Mucosa of rectum (tissue), 2 donors: ENCODE results near the gene ITSN1.

Experiments
- H3K27ac ChIP-seq, 2 donors: one replicate each; pipeline ENCODE4 v1.7.0; 2013; ENCODE audit warnings: inconsistent platforms in 2 of 2, low read depth in 2 of 2, low read length in 2 of 2
- H3K27me3 ChIP-seq, 2 donors: one replicate each; pipeline ENCODE4 v1.7.0; 2013; ENCODE audit warnings: low read length in 2 of 2; ENCODE audit not compliant: control insufficient read depth in 2 of 2, insufficient read depth in 2 of 2
- H3K36me3 ChIP-seq, 2 donors: one replicate each; pipeline ENCODE4 v1.7.0; 2013; ENCODE audit warnings: low read length in 2 of 2; ENCODE audit not compliant: control insufficient read depth in 2 of 2, insufficient read depth in 2 of 2
- H3K4me1 ChIP-seq, 2 donors: one replicate each; pipeline ENCODE4 v1.7.0; 2013; ENCODE audit warnings: low read length in 2 of 2, mild to moderate bottlenecking in 1 of 2; ENCODE audit not compliant: control insufficient read depth in 2 of 2, insufficient read depth in 2 of 2
- H3K4me3 ChIP-seq, 2 donors: one replicate each; pipeline ENCODE4 v1.7.0; 2013; ENCODE audit warnings: low read length in 2 of 2
- H3K9ac ChIP-seq, 2 donors: one replicate each; pipeline ENCODE4 v1.7.0; 2013; ENCODE audit warnings: low read length in 2 of 2, low read depth in 1 of 2, mild to moderate bottlenecking in 1 of 2
- H3K9me3 ChIP-seq, 2 donors: one replicate each; pipeline ENCODE4 v1.7.0; 2013; ENCODE audit warnings: low read length in 2 of 2; ENCODE audit not compliant: control insufficient read depth in 2 of 2
- donor health status: healthy.
- donor health status: Normal muscosa, but diverticular disease.

ITSN1 gene

DNA sequence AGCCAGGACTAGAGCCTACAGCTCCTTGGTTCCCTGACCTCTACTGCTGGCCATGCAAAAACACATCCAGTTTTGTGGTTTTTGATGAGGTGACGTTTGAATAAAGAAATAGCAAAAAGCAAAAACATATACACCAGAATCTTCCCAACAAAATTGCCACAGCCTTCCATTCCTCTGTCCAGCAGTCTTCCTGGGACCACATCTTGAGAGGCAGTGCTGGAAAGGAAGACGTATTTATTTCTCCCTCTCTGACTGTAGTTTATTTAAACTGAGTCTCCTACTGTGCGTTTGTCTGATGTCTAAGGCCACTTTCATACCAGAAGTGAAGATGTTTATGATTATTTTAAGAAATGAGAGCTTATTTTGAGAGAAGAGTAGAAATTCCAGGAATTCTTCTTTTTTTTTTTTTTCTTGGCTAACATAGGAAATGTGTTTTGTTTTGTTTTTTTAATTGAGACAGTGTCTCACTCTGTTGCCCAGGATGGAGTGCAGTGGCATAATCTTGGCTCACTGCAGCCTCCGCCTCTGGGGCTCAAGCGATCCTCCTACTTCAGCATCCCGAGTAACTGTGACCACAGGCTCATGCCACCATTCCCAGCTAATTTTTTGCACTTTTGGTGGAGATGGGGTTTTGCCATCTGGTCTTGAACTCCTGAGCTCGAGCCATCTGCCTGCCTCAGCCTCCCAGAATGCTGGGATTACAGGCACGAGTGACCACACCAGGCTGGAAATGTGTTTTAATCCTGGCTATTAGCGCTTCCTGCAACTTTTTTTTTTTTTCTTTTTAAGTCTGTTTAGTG, 118.5 kb downstream of the ITSN1 start:
- Histone ChIP-seq H3K9ac (no peak overlapping the region), H3K27ac (peak overlapping the region; percentile 35 to 44), H3K27me3 (no peaks in the 10 kb centered on the region), H3K9me3 (no peaks in the 10 kb centered on the region), H3K4me1 (no peaks in the 10 kb centered on the region), H3K36me3 (peaks cover 0 to 3% of the 10 kb centered on the region in 2 donors), H3K4me3 (no peak overlapping the region)

DNA sequence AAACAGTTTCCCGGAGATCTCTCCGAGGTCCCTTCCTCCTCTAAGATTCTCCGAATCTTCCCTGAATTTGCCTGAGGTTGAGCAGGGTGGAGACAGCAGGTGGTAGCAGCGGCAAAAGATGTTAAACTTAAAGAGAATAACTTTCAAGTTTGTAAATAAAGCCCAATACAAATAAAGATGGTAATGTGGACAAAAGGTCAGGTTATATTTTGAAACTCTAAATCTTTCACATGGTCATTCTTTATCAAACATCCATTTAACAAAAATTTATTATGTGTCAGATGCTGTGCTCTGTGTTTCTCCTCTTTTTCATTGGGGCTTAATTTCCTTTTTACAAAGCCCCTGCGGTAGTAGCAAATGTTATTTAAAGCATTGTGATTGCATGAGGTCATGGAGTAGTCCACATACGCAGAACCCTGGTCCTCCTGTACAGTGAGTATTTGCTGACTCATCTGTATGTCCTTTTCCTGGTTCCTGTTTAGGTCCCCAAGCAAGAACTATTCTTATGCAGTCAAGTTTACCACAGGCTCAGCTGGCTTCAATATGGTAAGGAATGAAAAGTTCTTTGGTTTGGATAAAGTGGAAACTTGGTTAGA, 119.2 kb downstream of the ITSN1 start:
- Histone ChIP-seq H3K27ac (peak overlapping the region; percentile 35 to 44), H3K27me3 (no peaks in the 10 kb centered on the region), H3K4me1 (no peaks in the 10 kb centered on the region), H3K9me3 (no peaks in the 10 kb centered on the region), H3K4me3 (no peak overlapping the region), H3K9ac (no peak overlapping the region), H3K36me3 (peaks cover 4 to 6% of the 10 kb centered on the region in 2 donors)

DNA sequence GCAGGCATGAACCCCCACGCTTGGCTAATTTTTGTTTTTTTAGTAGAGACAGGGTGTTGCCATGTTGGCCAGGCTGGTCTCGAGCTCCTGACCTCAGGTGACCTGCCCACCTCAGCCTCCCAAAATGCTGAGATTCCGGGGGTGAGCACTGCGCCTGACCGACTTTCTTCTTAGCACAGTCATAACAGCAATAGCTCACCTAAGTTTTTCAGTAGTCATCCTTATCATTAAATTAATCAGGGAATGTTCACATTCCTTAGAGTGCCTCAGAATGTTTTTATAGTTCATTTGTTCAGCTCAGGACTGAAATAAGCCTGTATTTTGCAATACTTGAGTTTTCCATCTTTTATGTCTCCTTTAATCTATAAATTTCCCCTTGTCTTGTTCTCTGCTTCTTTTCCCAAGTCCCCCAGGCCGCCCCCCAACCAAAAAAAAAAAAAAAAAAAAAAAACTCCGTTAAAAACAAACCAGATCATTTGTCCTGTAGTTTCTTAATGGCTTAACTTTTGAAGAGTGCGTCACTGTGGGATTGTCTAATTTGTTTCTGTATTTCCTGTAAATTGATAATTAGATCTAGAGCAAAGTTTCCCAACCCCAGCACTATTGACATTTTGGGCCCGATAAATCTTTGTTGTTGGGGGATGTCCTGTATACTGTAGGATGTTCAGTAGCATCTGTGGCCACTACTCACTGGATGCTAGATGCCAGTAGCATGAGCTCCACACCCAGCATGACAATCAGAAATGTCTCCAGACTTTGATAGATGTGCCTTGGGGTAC, 120.7 kb downstream of the ITSN1 start:
- Histone ChIP-seq H3K9ac (no peak overlapping the region), H3K4me3 (no peak overlapping the region), H3K4me1 (no peaks in the 10 kb centered on the region), H3K27me3 (no peaks in the 10 kb centered on the region), H3K27ac (no peak overlapping the region), H3K36me3 (peaks cover 6 to 12% of the 10 kb centered on the region in 2 donors), H3K9me3 (no peaks in the 10 kb centered on the region)

DNA sequence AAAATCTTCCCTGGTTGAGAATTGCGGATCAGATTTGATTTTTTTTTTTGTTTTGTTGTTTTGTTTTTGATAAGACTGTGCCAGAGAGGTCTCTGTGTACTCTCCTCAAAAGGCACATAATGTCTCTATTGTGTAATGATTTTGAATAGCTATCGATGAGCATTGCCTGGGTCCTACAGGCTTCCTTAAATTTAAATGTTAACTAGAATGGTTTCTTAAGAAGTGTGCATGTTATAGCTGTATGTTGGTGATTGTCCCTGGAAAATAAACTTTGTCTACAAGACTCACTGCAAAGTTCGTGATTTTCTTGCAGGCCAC, 121.2 kb downstream of the ITSN1 start:
- H3K9ac ChIP-seq, result no peak overlapping the region
- H3K4me3 ChIP-seq, result no peak overlapping the region
- no peaks in the 10 kb centered on the region for H3K9me3 ChIP-seq
- H3K27ac ChIP-seq, result no peak overlapping the region
- no peaks in the 10 kb centered on the region for H3K27me3 ChIP-seq
- peaks cover 6 to 9% of the 10 kb centered on the region in 2 donors for H3K36me3 ChIP-seq
- H3K4me1 ChIP-seq, result no peaks in the 10 kb centered on the region

DNA sequence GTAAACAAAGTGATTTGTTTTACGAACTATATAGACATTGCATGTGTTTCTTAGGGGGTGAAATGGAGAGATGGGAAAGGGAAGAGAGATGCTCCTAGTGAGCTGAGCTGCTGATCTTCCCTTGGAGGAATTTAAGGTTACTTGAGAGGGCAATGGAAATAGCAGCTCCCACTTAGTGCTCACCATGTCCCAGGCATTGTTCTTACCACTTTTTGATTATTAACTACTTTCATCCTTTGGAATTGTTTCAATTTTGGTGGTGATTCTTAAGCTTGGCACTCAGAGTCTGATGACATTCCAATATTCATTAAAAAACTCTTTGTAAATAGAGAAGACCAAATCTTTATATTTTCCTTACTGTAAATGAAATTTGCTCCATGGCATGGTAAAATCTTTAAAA, 124.9 kb downstream of the ITSN1 start:
- H3K27ac ChIP-seq, result no peak overlapping the region
- H3K4me1 ChIP-seq, result no peaks in the 10 kb centered on the region
- no peaks in the 10 kb centered on the region for H3K9me3 ChIP-seq
- no peaks in the 10 kb centered on the region for H3K27me3 ChIP-seq
- H3K36me3 ChIP-seq, result peaks cover 16 to 17% of the 10 kb centered on the region in 2 donors
- no peak overlapping the region for H3K9ac ChIP-seq
- H3K4me3 ChIP-seq, result no peak overlapping the region

DNA sequence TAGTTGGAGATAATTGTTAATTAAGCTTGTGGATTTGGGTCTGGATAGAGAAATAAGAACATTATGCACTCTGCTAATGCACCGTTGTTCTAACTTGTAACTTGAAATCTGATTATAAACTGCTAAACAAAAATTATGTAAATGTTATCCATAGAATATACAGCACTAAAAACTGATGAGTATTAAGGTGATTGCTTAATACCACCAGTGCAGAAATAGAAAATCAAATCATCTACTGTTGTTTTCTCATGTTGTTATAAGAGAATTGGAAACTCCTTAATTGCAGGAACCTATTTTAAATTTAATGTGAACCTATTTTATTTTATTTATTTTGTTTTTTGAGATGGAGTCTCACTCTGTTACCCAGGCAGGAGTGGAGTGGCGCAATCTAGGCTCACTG, 125.7 kb downstream of the ITSN1 start:
- peaks cover 17 to 21% of the 10 kb centered on the region in 2 donors for H3K36me3 ChIP-seq
- H3K4me1 ChIP-seq, result no peaks in the 10 kb centered on the region
- no peak overlapping the region for H3K9ac ChIP-seq
- no peak overlapping the region for H3K4me3 ChIP-seq
- H3K27ac ChIP-seq, result no peak overlapping the region
- H3K9me3 ChIP-seq, result no peaks in the 10 kb centered on the region
- no peaks in the 10 kb centered on the region for H3K27me3 ChIP-seq

DNA sequence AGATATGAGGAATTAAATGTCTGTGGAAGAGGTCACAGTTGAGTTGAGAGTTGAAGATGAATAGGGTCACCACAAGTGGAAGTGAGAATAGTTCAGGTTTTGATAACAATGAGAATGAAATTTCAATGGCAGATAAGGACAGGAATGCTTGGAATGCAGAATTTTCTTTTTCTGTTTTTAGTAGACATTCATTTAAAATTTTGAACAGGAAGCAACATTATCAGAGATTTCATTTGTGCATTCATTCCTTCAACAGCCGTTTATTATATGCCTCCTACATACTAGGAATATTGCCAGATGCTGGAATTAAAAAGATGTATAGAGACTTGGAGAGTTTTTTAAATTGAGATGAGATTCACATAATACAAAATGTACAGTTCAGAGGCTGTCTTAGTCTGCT, 126.8 kb downstream of the ITSN1 start:
- Histone ChIP-seq H3K9me3 (no peaks in the 10 kb centered on the region), H3K27ac (no peak overlapping the region), H3K4me3 (no peak overlapping the region), H3K27me3 (no peaks in the 10 kb centered on the region), H3K36me3 (peaks cover 17 to 21% of the 10 kb centered on the region in 2 donors), H3K9ac (no peak overlapping the region), H3K4me1 (no peaks in the 10 kb centered on the region)

DNA sequence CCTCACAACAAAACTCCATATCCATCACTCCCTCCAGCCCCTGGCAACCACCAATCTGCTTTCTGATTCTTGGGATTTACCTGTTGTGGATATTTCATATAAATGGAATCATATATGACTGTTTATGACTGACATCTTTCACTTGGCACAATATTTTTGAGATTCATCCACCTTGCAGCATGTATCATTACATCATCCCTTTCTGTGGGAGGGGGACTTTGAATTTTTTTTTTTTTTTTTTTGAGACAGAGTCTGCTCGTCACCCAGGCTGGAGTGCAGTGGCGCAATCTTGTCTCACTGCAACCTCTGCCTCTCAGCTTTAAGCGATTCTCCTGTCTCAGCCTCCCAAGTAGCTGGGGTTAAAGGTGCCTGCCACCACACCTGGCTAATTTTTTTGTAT, 128.2 kb downstream of the ITSN1 start:
- no peaks in the 10 kb centered on the region for H3K9me3 ChIP-seq
- H3K36me3 ChIP-seq, result peaks cover 17 to 33% of the 10 kb centered on the region in 2 donors
- no peak overlapping the region for H3K27ac ChIP-seq
- H3K4me3 ChIP-seq, result no peak overlapping the region
- no peaks in the 10 kb centered on the region for H3K4me1 ChIP-seq
- H3K9ac ChIP-seq, result no peak overlapping the region
- H3K27me3 ChIP-seq, result no peaks in the 10 kb centered on the region

DNA sequence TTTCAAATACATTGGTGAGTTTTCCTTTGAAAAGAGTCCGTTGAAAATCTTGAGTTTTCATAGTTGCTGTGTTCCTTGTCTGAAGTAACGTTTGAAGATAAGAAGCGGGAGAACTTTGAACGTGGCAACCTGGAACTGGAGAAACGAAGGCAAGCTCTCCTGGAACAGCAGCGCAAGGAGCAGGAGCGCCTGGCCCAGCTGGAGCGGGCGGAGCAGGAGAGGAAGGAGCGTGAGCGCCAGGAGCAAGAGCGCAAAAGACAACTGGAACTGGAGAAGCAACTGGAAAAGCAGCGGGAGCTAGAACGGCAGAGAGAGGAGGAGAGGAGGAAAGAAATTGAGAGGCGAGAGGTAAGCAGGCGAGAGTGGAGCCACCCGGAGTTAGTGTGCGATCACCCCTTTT, 129.7 kb downstream of the ITSN1 start:
- Histone ChIP-seq H3K36me3 (peaks cover 12 to 29% of the 10 kb centered on the region in 2 donors), H3K4me3 (no peak overlapping the region), H3K4me1 (no peaks in the 10 kb centered on the region), H3K27ac (no peak overlapping the region), H3K27me3 (no peaks in the 10 kb centered on the region), H3K9ac (no peak overlapping the region), H3K9me3 (no peaks in the 10 kb centered on the region)

DNA sequence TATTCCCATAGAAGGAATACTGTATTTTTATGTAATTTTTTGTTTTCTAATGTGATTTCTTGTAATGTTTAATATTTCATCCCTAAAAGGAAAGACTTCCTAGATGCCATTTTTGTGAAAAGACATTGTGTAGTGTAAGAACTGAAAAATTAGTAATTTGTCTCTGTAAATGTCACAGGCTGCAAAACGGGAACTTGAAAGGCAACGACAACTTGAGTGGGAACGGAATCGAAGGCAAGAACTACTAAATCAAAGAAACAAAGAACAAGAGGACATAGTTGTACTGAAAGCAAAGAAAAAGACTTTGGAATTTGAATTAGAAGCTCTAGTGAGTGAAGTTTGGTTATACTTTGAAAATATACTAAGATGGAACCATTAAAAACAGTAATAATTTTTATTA, 132.2 kb downstream of the ITSN1 start:
- Histone ChIP-seq H3K4me1 (no peaks in the 10 kb centered on the region), H3K9ac (no peak overlapping the region), H3K36me3 (peaks cover 8 to 29% of the 10 kb centered on the region in 2 donors), H3K9me3 (no peaks in the 10 kb centered on the region), H3K4me3 (no peak overlapping the region), H3K27me3 (no peaks in the 10 kb centered on the region), H3K27ac (no peak overlapping the region)
